Keratinocyte (primary cell): ENCODE data around the gene AHNAK2. TPM values are rescaled to one million over a fixed set of nuclear protein-coding genes. Genes with fewer than 3 reads are reported as not detected.
"Not testable (repeated sequence)": the region's sequence is repeated elsewhere in the genome, so short reads cannot be mapped to it uniquely, and the experiment has no call there.

Experiments
- DNase-seq: peaks from one replicate; pipeline ENCODE4 v3.0.0-alpha.2; 2011; ENCODE audit warnings: low read depth, missing footprints, low spot score
- FAIRE-seq: peaks from 2 replicates; lab custom pipeline; 2011; peaks lifted over from hg19 to GRCh38; lab: Jason Lieb, UNC
- H2AFZ ChIP-seq: 2 replicates; pipeline ENCODE4 v1.6.0; 2012; ENCODE audit warnings: low read length, control low read depth, inconsistent platforms; ENCODE audit not compliant: control insufficient read depth
- H3K27ac ChIP-seq: 2 replicates; pipeline ENCODE4 v1.5.1; 2011; ENCODE audit warnings: low read length; ENCODE audit not compliant: control insufficient read depth, insufficient read depth
- H3K27me3 ChIP-seq: 3 replicates; pipeline ENCODE4 v1.6.0; 2011; ENCODE audit warnings: low read length; ENCODE audit not compliant: control insufficient read depth, insufficient read depth; ENCODE audit errors: extremely low read depth
- H3K36me3 ChIP-seq, 2 experiments: 2 replicates in 1 of 2; 3 replicates in 1 of 2; pipeline ENCODE4 v1.5.1; 2011; ENCODE audit warnings: low read length in 2 of 2, mild to moderate bottlenecking in 1 of 2; ENCODE audit not compliant: control insufficient read depth in 2 of 2, insufficient read depth in 2 of 2; ENCODE audit errors: extremely low read depth in 1 of 2
- H3K4me1 ChIP-seq: 3 replicates; pipeline ENCODE4 v1.5.1; 2011; ENCODE audit warnings: low read length; ENCODE audit not compliant: control insufficient read depth, insufficient read depth; ENCODE audit errors: extremely low read depth
- H3K4me2 ChIP-seq: 3 replicates; pipeline ENCODE4 v1.6.0; 2011; ENCODE audit warnings: low read depth, low read length; ENCODE audit not compliant: control insufficient read depth, insufficient read depth; ENCODE audit errors: extremely low read depth
- H3K4me3 ChIP-seq, 3 experiments: fragments of 200-600 bp in 1 of 3; sonication (generic) in 1 of 3; 2 replicates in 2 of 3; 3 replicates in 1 of 3; pipeline ENCODE4 v1.5.1; 2011 to 2016; ENCODE audit warnings: low read length in 3 of 3, mild to moderate bottlenecking in 3 of 3, control low read depth in 2 of 3, inconsistent platforms in 1 of 3, low read depth in 1 of 3, mixed read lengths in 1 of 3, mixed run types in 1 of 3, moderate library complexity in 1 of 3; ENCODE audit not compliant: control insufficient read depth in 2 of 3, insufficient read depth in 2 of 3; ENCODE audit errors: extremely low read depth in 1 of 3
- H3K79me2 ChIP-seq: 2 replicates; pipeline ENCODE4 v1.6.0; 2012; ENCODE audit warnings: low read length; ENCODE audit not compliant: control insufficient read depth, insufficient read depth
- H3K9ac ChIP-seq: 3 replicates; pipeline ENCODE4 v1.6.0; 2011; ENCODE audit warnings: low read length; ENCODE audit not compliant: control insufficient read depth, insufficient read depth; ENCODE audit errors: extremely low read depth
- H3K9me1 ChIP-seq: 3 replicates; pipeline ENCODE4 v1.6.0; 2011; ENCODE audit warnings: low read length; ENCODE audit not compliant: control insufficient read depth, insufficient read depth; ENCODE audit errors: extremely low read depth
- H3K9me3 ChIP-seq: 2 replicates; pipeline ENCODE4 v1.5.1; 2012; ENCODE audit warnings: low read depth, low read length; ENCODE audit not compliant: control insufficient read depth
- H4K20me1 ChIP-seq: 3 replicates; pipeline ENCODE4 v1.6.0; 2011; ENCODE audit warnings: low read length; ENCODE audit not compliant: control insufficient read depth, insufficient read depth; ENCODE audit errors: extremely low read depth
- EZH2 ChIP-seq: IDR thresholded peaks from one replicate; pipeline ENCODE4 v1.6.1; 2012; ENCODE audit warnings: inconsistent platforms, mild to moderate bottlenecking, low read length, moderate library complexity
- dilution Hi-C: fragments of 300-500 bp; cut with MboI; formaldehyde crosslinking; loops from one replicate; pipeline ENCODE4 v1.7.0; 2020; ENCODE audit warnings: low sequenced_read_pairs; ENCODE audit not compliant: extremely low pct_ligation_motif_present
- polyA plus RNA-seq, 5 experiments: library from polyadenylated mRNA; depleted of rRNA in 3 of 5; stranded (reverse) in 3 of 5; stranded (forward) in 1 of 5; unstranded in 1 of 5; fragments of >200 nt; gene quantifications; 1 replicate in 1 of 5; 2 replicates in 3 of 5; 3 replicates in 1 of 5; pipeline versions ENCODE4 v1.2.1 to v1.2.3, GENCODE V29; 2011 to 2012; ENCODE audit warnings: missing spikeins in 2 of 5, low read depth in 1 of 5, low replicate concordance in 1 of 5
- TF ChIP-seq, protein P1 (sequence below), 3 experiments: IDR thresholded peaks in 1 of 3; conservative IDR thresholded peaks in 1 of 3; optimal IDR thresholded peaks in 1 of 3; 2 replicates in 2 of 3; 3 replicates in 1 of 3; pipeline versions ENCODE3 to v1.5.1; 2011; ENCODE audit warnings: low read length in 3 of 3, mild to moderate bottlenecking in 3 of 3, moderate library complexity in 2 of 3, control low read depth in 1 of 3, inconsistent platforms in 1 of 3; ENCODE audit not compliant: insufficient read depth in 2 of 3; ENCODE audit errors: extremely low read depth in 1 of 3

AHNAK2 gene
- polyA plus RNA-seq, 1 donor (not counting 4 experiments of a cell fraction or from before 2014, with no cell fraction given), result 164 TPM

GRCh38 chr14:104908303-104908702, 69.9 kb downstream of the AHNAK2 start:
- Histone ChIP-seq H3K36me3 (no peaks in the 10 kb centered on the region), H3K4me2 (no peak overlapping the region), H2AFZ (no peak overlapping the region), H4K20me1 (no peaks in the 10 kb centered on the region), H3K9me3 (no peaks in the 10 kb centered on the region), H3K79me2 (no peaks in the 10 kb centered on the region), H3K9ac (no peak overlapping the region), H3K27me3 (peaks cover 23% of the 10 kb centered on the region), H3K4me1 (no peaks in the 10 kb centered on the region), H3K4me3 (no peak overlapping the region), H3K9me1 (no peaks in the 10 kb centered on the region), H3K27ac (no peak overlapping the region)
- dilution Hi-C loops, result no loop called here
- TF ChIP-seq, protein P1, sequence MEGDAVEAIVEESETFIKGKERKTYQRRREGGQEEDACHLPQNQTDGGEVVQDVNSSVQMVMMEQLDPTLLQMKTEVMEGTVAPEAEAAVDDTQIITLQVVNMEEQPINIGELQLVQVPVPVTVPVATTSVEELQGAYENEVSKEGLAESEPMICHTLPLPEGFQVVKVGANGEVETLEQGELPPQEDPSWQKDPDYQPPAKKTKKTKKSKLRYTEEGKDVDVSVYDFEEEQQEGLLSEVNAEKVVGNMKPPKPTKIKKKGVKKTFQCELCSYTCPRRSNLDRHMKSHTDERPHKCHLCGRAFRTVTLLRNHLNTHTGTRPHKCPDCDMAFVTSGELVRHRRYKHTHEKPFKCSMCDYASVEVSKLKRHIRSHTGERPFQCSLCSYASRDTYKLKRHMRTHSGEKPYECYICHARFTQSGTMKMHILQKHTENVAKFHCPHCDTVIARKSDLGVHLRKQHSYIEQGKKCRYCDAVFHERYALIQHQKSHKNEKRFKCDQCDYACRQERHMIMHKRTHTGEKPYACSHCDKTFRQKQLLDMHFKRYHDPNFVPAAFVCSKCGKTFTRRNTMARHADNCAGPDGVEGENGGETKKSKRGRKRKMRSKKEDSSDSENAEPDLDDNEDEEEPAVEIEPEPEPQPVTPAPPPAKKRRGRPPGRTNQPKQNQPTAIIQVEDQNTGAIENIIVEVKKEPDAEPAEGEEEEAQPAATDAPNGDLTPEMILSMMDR (optimal IDR thresholded peaks at IDR 0.05 in 1 of 3, IDR thresholded peaks at IDR 0.05 in 1 of 3, conservative IDR thresholded peaks at IDR 0.05 in 1 of 3; ENCODE audit: extremely low read depth in 1 of 3, insufficient read depth in 2 of 3, low read length in 3 of 3), result no peak
- TF ChIP-seq EZH2, result no peak
- FAIRE-seq (no peak), DNase-seq (no peak)

- H3K4me1 ChIP-seq, dilution Hi-C loops, H3K27ac ChIP-seq, H4K20me1 ChIP-seq, H3K36me3 ChIP-seq, H2AFZ ChIP-seq, H3K9me1 ChIP-seq, H3K9ac ChIP-seq, H3K4me2 ChIP-seq, DNase-seq, H3K79me2 ChIP-seq, FAIRE-seq, H3K9me3 ChIP-seq, H3K4me3 ChIP-seq: not testable (repeated sequence)
- peaks cover 23% of the 10 kb centered on the region for H3K27me3 ChIP-seq
Observed at GRCh38 chr14:104905579-104905933, 72.6 kb downstream of the AHNAK2 start.

- H3K9me1 ChIP-seq, H3K27ac ChIP-seq, H3K4me3 ChIP-seq, dilution Hi-C loops, H3K4me2 ChIP-seq, H3K79me2 ChIP-seq, H3K36me3 ChIP-seq, FAIRE-seq, H3K9me3 ChIP-seq, DNase-seq, H4K20me1 ChIP-seq, H2AFZ ChIP-seq, H3K4me1 ChIP-seq, H3K9ac ChIP-seq: not testable (repeated sequence)
- peaks cover 23% of the 10 kb centered on the region for H3K27me3 ChIP-seq
Observed at GRCh38 chr14:104904650-104905578, 73.3 kb downstream of the AHNAK2 start.
